GM18511 (cell line): ENCODE results near the gene APOC4.
A peak's percentile ranks its signal among the peaks of the same experiment; 100 is the strongest.
"Not testable (repeated sequence)": the region's sequence is repeated elsewhere in the genome, so short reads cannot be mapped to it uniquely, and the experiment has no call there.

Experiments used
- ATAC-seq: cut with Tn5 transposase; IDR thresholded peaks from one replicate; pipeline ENCODE4 v1.9.1; 2021; ENCODE audit warnings: mild to moderate bottlenecking, moderate library complexity; ENCODE audit not compliant: unreplicated experiment

APOC4 gene, protein sequence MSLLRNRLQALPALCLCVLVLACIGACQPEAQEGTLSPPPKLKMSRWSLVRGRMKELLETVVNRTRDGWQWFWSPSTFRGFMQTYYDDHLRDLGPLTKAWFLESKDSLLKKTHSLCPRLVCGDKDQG

DNA sequence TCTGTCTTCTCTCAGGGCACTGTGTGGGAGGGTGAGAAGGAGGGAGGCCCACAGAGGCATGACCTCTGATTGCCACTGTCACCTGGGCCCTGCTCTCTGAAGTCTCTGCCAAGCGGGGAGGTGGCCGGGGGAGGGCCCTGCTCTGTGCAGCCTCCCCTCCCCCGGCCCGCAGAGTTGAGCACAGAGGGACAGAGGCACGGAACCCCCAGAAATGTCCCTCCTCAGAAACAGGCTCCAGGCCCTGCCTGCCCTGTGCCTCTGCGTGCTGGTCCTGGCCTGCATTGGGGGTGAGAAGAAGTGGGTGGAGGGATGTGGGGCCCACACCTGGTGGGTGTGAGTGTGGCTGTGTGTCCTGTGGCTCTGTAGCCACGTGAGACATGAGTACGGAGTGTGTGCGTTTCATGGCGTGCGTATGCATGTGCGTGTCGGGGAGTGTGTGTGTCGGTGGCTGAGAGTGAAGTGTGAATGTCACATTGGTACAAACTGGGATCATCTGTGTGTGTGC lies at the start of gene APOC4:
Gene APOC4, plus strand, starts transcription at position 171 of the 505 bp plus-strand sequence. Its CDS starts 41 bp downstream, at position 212.
- no peak for ATAC-seq

DNA sequence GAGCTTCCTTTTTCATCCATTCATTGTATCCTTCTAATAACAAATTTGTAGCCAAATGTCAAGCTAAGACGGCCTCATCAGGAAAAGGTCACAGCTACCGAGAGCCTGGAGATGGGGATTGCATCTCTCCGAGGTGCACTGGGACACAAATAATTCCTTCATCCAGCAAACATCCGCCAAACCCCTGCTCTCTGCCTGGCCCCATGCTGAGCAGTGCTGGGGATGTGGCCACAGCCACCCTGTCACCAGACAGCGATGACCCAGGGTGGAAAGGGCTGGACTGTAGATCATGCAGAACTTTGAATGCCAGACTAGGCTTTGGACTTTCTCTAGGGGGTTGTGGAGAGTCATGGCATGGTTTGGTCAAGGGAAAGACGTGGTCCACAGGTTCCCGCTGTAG lies 49.1 kb upstream of the APOC4 start:
- ATAC-seq = no peak

DNA sequence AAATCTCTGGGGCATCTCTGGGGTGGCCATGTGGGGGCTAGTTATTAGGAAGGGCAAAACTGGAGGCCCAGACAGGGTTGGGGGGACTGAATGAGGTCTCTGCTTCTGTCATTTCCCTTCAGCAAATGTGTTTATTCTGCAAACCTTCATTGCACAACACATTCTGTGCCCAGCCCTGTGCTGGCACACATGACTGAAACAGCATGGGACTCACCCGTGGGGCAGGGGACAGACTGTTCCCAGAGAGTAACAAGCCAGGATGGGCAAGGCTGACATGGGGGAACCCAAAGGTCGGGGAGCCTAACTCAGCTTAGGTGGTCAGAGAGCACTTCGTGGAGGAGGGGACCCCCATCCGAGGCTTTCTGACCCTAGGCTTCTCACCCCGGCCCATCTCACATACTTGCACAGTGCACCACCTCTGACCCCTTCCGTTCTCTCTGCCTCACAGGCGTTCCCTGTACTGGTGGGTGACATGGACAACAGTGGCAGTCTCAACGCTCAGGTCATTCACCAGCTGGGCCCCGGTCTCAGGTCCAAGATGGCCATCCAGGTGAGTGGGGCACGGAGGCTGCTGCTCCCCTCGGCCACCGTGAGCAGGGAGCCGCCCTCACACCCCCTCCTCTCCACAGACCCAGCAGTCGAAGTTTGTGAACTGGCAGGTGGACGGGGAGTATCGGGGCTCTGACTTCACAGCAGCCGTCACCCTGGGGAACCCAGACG lies 48.5 kb upstream of the APOC4 start:
- ATAC-seq = no peak

DNA sequence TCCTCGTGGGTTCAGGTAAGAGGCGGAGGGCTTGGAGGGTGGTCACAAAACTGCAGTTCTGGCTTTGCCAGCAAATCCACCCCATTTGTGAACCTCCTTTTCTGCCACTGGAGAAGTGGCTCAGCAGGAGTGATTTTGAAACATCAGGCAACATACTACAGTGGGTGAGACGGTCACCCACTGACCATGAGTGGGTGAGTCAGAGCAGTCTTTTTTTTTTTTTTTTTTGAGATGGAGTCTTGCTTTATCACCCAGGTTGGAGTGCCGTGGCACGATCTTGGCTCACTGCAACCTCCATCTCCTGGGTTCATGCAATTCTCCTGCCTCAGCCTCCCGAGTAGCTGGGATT lies 48.0 kb upstream of the APOC4 start:
- no peak for ATAC-seq

DNA sequence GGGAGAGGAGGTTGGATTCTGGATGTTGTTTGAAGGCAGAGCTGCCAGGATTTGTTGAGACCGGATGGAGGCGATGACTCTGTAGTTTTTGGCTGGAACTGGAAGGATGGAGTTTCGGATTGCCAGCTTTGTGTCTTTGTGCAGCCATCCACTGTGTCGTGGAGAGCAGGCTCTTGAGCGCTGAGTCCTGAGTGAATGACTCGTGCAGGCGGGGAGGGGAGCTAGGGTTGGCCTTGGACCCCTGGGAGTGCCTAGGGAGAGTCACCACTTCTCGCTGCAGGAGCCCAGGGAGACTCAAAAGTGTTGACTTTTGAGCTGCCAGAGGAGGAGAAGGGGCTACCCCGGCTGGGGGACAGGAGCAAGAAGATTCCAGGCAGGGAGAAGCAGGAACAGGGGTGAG lies 47.1 kb upstream of the APOC4 start:
- ATAC-seq = no peak

DNA sequence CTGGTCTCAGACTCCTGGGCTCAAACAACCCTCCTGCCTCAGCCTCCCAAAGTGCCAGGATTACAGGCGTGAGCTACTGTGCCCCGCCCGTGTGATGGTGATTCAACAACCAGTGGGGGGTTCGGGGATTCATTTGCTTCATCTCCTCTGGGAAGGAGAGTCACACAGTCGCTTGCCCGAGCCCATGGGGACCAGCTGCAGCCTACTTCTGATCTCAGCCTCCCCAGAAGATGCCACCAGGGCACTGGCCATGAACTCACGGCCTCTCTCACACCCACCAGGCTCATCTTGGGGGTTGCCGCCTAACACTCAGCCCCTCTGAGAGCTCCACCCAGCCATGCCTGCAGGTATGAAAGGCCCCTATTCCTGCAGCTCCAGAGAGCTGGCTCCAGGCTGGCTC lies 44.2 kb upstream of the APOC4 start:
- ATAC-seq = no peak

DNA sequence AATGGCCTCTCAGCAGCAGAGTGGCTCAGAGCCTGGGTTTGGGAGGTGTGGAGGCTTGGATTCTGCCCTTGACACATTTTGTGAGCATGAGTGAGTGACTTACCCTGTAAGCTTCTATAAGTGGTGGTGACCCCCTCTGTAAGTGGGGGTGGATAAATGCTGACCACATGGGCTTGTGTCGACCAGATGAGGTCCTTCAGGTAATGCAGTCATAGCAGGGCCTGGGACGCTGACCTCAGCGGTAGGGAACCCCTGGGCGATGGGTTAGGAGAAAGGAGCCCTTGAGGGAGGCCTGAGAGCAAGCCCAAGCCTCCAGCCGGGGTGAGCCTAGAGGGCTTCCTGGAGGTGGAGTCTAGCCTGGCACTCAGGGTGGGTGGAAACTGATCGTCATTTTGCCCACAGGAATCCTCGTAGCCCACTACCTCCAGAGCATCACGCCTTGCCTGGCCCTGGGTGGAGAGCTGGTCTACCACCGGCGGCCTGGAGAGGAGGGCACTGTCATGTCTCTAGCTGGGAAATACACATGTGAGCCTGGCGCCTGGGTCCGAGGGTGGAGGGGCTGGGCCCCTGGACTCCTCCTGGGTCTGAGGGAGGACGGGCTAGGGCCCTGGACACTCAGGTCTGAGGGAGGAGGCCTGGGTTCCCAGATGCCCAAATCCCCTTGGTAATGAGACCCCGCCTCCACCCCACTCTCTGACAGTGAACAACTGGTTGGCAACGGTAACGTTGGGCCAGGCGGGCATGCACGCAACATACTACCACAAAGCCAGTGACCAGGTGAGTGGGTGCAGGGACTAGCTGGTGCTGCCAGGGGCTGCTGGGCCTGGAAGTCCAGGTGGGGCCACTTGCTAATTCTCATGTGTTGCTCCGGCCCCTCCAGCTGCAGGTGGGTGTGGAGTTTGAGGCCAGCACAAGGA lies 41.5 kb upstream of the APOC4 start:
- no peak for ATAC-seq

DNA sequence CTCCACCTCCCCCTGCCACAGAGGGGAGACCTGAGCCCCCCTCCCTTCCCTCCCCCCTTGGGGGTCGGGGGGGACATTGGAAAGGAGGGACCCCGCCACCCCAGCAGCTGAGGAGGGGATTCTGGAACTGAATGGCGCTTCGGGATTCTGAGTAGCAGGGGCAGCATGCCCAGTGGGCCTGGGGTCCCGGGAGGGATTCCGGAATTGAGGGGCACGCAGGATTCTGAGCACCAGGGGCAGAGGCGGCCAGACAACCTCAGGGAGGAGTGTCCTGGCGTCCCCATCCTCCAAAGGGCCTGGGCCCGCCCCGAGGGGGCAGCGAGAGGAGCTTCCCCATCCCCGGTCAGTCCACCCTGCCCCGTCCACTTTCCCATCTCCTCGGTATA lies 38.8 kb upstream of the APOC4 start:
- no peak for ATAC-seq

DNA sequence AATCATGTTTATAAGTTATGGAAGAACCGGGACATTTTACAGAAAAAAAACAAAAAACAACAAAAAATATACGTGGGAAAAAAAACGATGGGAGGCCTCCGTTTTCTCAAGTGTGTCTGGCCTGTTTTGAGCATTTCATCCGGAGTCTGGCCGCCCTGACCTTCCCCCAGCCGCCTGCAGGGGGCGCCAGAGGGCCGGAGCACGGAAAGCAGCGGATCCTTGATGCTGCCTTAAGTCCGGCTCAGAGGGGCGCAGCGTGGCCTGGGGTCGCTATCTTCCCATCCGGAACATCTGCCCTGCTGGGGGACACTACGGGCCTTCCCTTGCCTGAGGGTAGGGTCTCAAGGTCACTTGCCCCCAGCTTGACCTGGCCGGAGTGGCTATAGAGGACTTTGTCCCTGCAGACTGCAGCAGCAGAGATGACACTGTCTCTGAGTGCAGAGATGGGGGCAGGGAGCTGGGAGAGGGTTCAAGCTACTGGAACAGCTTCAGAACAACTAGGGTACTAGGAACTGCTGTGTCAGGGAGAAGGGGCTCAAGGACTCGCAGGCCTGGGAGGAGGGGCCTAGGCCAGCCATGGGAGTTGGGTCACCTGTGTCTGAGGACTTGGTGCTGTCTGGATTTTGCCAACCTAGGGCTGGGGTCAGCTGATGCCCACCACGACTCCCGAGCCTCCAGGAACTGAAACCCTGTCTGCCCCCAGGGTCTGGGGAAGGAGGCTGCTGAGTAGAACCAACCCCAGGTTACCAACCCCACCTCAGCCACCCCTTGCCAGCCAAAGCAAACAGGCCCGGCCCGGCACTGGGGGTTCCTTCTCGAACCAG lies 38.2 kb upstream of the APOC4 start:
- ATAC-seq = peak; percentile 46

DNA sequence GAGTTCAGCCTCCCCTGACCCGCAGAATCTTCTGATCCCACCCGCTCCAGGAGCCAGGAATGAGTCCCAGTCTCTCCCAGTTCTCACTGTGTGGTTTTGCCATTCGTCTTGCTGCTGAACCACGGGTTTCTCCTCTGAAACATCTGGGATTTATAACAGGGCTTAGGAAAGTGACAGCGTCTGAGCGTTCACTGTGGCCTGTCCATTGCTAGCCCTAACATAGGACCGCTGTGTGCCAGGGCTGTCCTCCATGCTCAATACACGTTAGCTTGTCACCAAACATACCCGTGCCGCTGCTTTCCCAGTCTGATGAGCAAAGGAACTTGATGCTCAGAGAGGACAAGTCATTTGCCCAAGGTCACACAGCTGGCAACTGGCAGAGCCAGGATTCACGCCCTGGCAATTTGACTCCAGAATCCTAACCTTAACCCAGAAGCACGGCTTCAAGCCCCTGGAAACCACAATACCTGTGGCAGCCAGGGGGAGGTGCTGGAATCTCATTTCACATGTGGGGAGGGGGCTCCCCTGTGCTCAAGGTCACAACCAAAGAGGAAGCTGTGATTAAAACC lies 37.5 kb upstream of the APOC4 start:
- ATAC-seq = no peak

DNA sequence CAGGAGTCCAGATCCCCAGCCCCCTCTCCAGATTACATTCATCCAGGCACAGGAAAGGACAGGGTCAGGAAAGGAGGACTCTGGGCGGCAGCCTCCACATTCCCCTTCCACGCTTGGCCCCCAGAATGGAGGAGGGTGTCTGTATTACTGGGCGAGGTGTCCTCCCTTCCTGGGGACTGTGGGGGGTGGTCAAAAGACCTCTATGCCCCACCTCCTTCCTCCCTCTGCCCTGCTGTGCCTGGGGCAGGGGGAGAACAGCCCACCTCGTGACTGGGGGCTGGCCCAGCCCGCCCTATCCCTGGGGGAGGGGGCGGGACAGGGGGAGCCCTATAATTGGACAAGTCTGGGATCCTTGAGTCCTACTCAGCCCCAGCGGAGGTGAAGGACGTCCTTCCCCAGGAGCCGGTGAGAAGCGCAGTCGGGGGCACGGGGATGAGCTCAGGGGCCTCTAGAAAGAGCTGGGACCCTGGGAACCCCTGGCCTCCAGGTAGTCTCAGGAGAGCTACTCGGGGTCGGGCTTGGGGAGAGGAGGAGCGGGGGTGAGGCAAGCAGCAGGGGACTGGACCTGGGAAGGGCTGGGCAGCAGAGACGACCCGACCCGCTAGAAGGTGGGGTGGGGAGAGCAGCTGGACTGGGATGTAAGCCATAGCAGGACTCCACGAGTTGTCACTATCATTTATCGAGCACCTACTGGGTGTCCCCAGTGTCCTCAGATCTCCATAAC lies 36.4 kb upstream of the APOC4 start, which contains the start of gene APOE:
Gene APOE, plus strand, starts transcription at position 360 of the 724 bp plus-strand sequence. CDS start 829 bp downstream, outside the sequence.
- ATAC-seq = no peak

DNA sequence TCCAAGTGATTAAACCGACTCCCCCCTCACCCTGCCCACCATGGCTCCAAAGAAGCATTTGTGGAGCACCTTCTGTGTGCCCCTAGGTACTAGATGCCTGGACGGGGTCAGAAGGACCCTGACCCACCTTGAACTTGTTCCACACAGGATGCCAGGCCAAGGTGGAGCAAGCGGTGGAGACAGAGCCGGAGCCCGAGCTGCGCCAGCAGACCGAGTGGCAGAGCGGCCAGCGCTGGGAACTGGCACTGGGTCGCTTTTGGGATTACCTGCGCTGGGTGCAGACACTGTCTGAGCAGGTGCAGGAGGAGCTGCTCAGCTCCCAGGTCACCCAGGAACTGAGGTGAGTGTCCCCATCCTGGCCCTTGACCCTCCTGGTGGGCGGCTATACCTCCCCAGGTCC lies 34.4 kb upstream of the APOC4 start:
- no peak for ATAC-seq

DNA sequence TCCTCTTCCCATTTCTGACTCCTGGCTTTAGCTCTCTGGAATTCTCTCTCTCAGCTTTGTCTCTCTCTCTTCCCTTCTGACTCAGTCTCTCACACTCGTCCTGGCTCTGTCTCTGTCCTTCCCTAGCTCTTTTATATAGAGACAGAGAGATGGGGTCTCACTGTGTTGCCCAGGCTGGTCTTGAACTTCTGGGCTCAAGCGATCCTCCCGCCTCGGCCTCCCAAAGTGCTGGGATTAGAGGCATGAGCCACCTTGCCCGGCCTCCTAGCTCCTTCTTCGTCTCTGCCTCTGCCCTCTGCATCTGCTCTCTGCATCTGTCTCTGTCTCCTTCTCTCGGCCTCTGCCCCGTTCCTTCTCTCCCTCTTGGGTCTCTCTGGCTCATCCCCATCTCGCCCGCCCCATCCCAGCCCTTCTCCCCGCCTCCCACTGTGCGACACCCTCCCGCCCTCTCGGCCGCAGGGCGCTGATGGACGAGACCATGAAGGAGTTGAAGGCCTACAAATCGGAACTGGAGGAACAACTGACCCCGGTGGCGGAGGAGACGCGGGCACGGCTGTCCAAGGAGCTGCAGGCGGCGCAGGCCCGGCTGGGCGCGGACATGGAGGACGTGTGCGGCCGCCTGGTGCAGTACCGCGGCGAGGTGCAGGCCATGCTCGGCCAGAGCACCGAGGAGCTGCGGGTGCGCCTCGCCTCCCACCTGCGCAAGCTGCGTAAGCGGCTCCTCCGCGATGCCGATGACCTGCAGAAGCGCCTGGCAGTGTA lies 33.8 kb upstream of the APOC4 start:
- ATAC-seq = no peak

DNA sequence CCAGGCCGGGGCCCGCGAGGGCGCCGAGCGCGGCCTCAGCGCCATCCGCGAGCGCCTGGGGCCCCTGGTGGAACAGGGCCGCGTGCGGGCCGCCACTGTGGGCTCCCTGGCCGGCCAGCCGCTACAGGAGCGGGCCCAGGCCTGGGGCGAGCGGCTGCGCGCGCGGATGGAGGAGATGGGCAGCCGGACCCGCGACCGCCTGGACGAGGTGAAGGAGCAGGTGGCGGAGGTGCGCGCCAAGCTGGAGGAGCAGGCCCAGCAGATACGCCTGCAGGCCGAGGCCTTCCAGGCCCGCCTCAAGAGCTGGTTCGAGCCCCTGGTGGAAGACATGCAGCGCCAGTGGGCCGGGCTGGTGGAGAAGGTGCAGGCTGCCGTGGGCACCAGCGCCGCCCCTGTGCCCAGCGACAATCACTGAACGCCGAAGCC lies 33.2 kb upstream of the APOC4 start:
- ATAC-seq = no peak

DNA sequence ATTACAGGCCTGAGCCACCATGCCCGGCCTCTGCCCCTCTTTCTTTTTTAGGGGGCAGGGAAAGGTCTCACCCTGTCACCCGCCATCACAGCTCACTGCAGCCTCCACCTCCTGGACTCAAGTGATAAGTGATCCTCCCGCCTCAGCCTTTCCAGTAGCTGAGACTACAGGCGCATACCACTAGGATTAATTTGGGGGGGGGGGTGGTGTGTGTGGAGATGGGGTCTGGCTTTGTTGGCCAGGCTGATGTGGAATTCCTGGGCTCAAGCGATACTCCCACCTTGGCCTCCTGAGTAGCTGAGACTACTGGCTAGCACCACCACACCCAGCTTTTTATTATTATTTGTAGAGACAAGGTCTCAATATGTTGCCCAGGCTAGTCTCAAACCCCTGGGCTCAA lies 32.3 kb upstream of the APOC4 start:
- ATAC-seq = no peak

DNA sequence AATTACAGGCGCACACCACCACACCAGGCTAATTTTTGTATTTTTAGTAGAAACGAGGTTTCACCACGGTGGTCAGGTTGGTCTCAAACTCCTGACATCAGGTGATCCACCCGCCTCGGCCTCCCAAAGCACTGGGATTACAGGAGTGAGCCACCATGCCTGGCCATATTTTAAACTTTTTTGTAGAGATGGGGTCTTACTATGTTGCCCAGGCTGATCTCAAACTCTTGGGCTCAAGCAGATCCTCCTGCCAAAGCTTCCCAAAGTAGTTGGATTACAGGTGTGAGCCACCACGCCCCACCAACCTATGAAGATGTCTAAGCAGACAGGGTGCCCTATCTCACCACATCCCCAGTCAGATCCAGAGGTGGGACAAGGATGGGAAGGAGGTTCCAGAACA lies 30.1 kb upstream of the APOC4 start:
- not testable (repeated sequence) for ATAC-seq

DNA sequence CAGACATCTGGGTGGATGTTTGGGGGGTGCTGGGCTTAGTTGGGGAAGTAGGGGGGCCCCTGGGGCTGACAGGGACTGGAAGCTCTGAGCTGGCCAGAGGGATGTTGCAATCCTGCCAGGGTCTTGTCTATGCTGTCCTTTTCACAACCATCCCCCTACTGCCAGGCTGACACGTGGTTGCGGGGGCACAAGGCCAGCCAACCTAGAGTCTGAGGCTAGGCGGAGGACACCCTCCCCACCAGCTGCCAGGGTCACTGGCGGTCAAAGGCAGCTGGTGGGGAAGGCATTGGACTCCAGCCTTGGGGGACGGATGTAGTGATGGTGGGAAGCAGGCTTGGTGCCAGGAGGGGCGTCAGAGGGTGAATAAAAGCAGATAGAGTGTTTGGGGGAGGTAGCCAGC lies 29.2 kb upstream of the APOC4 start:
- ATAC-seq = no peak

DNA sequence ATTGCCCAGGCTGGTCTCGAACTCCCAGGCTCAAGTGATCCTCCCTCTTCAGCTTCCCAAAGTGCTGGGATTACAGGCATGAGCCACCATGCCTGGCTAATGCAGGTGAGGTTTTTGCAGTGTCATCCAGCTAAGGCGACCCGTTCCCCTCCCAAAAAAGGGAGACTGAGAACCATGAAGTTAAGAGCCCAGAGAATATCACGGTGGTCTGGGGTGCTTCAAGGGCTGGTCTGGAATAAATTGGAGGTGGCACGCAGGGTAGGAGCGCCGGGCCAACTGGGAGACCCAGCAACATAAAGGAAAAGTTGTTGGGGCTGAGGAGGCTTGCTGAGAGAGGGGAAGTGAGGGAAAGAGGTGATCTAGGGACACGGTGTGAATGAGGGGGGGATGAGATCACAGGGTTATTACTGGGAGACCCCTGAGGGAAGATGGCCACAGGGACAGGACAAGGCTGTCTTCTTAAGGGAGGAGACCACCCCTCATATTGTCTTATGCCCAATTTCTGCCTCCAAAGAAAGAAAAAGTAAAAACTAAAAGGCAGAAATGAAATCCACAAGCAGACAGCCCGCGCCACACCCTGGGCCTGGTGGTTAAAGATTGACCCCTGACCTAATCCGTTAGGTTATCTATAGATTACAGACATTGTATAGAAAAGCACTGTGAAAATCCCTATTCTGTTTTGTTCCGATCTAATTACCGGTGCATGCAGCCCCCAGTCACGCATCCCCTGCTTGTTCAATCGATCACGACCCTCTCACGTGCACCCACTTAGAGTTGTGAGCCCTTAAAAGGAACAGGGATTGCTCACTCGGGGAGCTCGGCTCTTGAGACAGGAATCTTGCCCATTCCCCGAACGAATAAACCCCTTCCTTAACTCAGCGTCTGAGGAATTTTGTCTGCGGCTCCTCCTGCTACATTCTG lies 28.3 kb upstream of the APOC4 start:
- ATAC-seq = not testable (repeated sequence)
